K562 (cell line): ENCODE results near the gene SLC25A44. TPM values are rescaled to one million over a fixed set of nuclear protein-coding genes. Genes with fewer than 3 reads are reported as not detected.

Experiments
- ATAC-seq: fragments of 200-7000 bp; cut with Tn5 transposase; 3 replicates; pipeline ENCODE4 v1.9.1; 2020; ENCODE audit warnings: moderate library complexity
- BruUV-seq: library from RNA; stranded (reverse); fragments of 400-500 nt; replicated peaks from 2 replicates; lab custom pipeline; 2021; lab: Mats Ljungman, UMichigan
- CTCF ChIA-PET: fragments of 300-600 bp; formaldehyde crosslinking; extraction: SDS; loops from one replicate; lab custom pipeline; 2021; ENCODE audit warnings: low intra/inter-chr PET ratio; lab: Yijun Ruan, JAX
- POLR2A ChIA-PET: fragments of 300-600, 350-650 bp; sonication (Branson Sonifier 250); formaldehyde crosslinking; extraction: SDS; loops from one replicate; lab custom pipeline; 2021; ENCODE audit warnings: antibody characterized with exemption, inconsistent platforms; lab: Yijun Ruan, JAX
- DNase-seq, 4 experiments: peaks; one replicate each; pipeline versions ENCODE4 v3.0.0 to v3.0.0-alpha.2; 2011 to 2018; ENCODE audit warnings: low spot score in 3 of 4, mixed read lengths in 3 of 4; ENCODE audit errors: extremely low read depth in 1 of 4
- FAIRE-seq: peaks from 2 replicates; lab custom pipeline; 2011; peaks lifted over from hg19 to GRCh38; lab: Jason Lieb, UNC
- H2AFZ ChIP-seq: 2 replicates; pipeline ENCODE4 v1.6.0; 2011; ENCODE audit warnings: low read depth, low read length, control low read depth, inconsistent platforms
- H3K27ac ChIP-seq: fragments of 200-600 bp; 3 replicates; pipeline ENCODE4 v1.8.0; 2011; ENCODE audit warnings: low read depth, mild to moderate bottlenecking, control low read depth, inconsistent platforms, low read length, moderate library complexity, mixed read lengths; ENCODE audit errors: extremely low read depth
- H3K27me3 ChIP-seq, 2 experiments: fragments of 300-600 bp in 1 of 2; 2 replicates in 1 of 2; 3 replicates in 1 of 2; pipeline versions ENCODE4 v1.6.0 to v1.8.0; 2011; ENCODE audit warnings: inconsistent platforms in 2 of 2, low read length in 2 of 2, mild to moderate bottlenecking in 1 of 2, mixed read lengths in 1 of 2, moderate library complexity in 1 of 2; ENCODE audit not compliant: control insufficient read depth in 2 of 2, insufficient read depth in 2 of 2
- H3K36me3 ChIP-seq: fragments of 300-600 bp; 3 replicates; pipeline ENCODE4 v1.8.0; 2011; ENCODE audit warnings: mild to moderate bottlenecking, low read length, inconsistent platforms; ENCODE audit not compliant: control insufficient read depth, insufficient read depth
- H3K4me1 ChIP-seq, 2 experiments: fragments of 200-600 bp in 1 of 2; replicated peaks in 1 of 2; 2 replicates in 1 of 2; 3 replicates in 1 of 2; pipeline versions ENCODE4 v1.5.1 to v1.8.0; 2011; ENCODE audit warnings: inconsistent platforms in 2 of 2, low read length in 2 of 2, mild to moderate bottlenecking in 1 of 2, mixed read lengths in 1 of 2, moderate library complexity in 1 of 2; ENCODE audit not compliant: control insufficient read depth in 2 of 2, insufficient read depth in 2 of 2
- H3K4me2 ChIP-seq: 2 replicates; pipeline ENCODE4 v1.6.1; 2011; ENCODE audit warnings: low read length, control low read depth, inconsistent platforms, mixed read lengths; ENCODE audit not compliant: insufficient read depth
- H3K4me3 ChIP-seq: fragments of 200-600 bp; sonication (generic), shearing (Covaris generic); 2 replicates; pipeline ENCODE4 v1.5.1; 2016; ENCODE audit warnings: control low read depth, inconsistent platforms
- H3K79me2 ChIP-seq: fragments of 200-600 bp; 3 replicates; pipeline ENCODE4 v1.8.0; 2011; ENCODE audit warnings: low read length, inconsistent platforms; ENCODE audit not compliant: control insufficient read depth, insufficient read depth
- H3K9ac ChIP-seq, 2 experiments: 2 replicates each; pipeline versions ENCODE4 v1.6.0 to v1.6.1; 2011; ENCODE audit warnings: low read depth in 2 of 2, low read length in 2 of 2, control low read depth in 1 of 2, inconsistent platforms in 1 of 2, mild to moderate bottlenecking in 1 of 2, mixed read lengths in 1 of 2; ENCODE audit not compliant: insufficient read depth in 1 of 2
- H3K9me1 ChIP-seq: one replicate; pipeline ENCODE4 v1.6.0; 2011; ENCODE audit warnings: inconsistent platforms, mild to moderate bottlenecking, low read length, moderate library complexity; ENCODE audit not compliant: control insufficient read depth, insufficient read depth
- H3K9me3 ChIP-seq: replicated peaks from 2 replicates; pipeline ENCODE4 v1.5.1; 2011; ENCODE audit warnings: low read depth, low read length, inconsistent platforms; ENCODE audit not compliant: control insufficient read depth, insufficient read depth
- H4K20me1 ChIP-seq: replicated peaks from 2 replicates; pipeline ENCODE4 v1.6.1; 2011; ENCODE audit warnings: low read length, inconsistent platforms, mixed read lengths; ENCODE audit not compliant: control insufficient read depth, insufficient read depth
- ARHGAP35 ChIP-seq: fragments of 450-650 bp; IDR thresholded peaks from 2 replicates; pipeline ENCODE4 v1.6.1; 2018; ENCODE audit not compliant: partially characterized antibody
- JUNB ChIP-seq: fragments of 450-650 bp; formaldehyde crosslinking; conservative IDR thresholded peaks from 2 replicates; pipeline ENCODE4 v1.4.0; 2020; ENCODE audit warnings: mild to moderate bottlenecking
- PCBP1 ChIP-seq: fragments of 200-400 bp; formaldehyde crosslinking; IDR thresholded peaks from 2 replicates; pipeline ENCODE4 v1.6.1; 2018; ENCODE audit warnings: mild to moderate bottlenecking, low read depth, low read length; ENCODE audit not compliant: poor library complexity, severe bottlenecking
- SIX5 ChIP-seq, 2 experiments: IDR thresholded peaks; 2 replicates each; pipeline ENCODE4 v1.6.1; 2011; ENCODE audit warnings: low read length in 2 of 2, borderline replicate concordance in 1 of 2, low read depth in 1 of 2, mild to moderate bottlenecking in 1 of 2, moderate library complexity in 1 of 2; ENCODE audit not compliant: insufficient read depth in 1 of 2
- SNIP1 ChIP-seq: fragments of 450-650 bp; IDR thresholded peaks from 2 replicates; pipeline ENCODE4 v1.7.1; 2017; ENCODE audit warnings: low read depth, mild to moderate bottlenecking
- SP1 ChIP-seq: sonication (generic); formaldehyde crosslinking; IDR thresholded peaks from 2 replicates; pipeline ENCODE4 v1.8.1; 2022; ENCODE audit warnings: mild to moderate bottlenecking, missing genetic modification reagents
- ZNF133 ChIP-seq: fragments of 250-450 bp; sonication (Bioruptor Pico); IDR thresholded peaks from 2 replicates; pipeline ENCODE4 v1.4.0; 2020; ENCODE audit warnings: mild to moderate bottlenecking
- ZNF24 ChIP-seq: fragments of 450-650 bp; IDR thresholded peaks from 2 replicates; pipeline ENCODE4 v1.6.1; 2016
- ZNF507 ChIP-seq: conservative IDR thresholded peaks from 2 replicates; pipeline ENCODE4 v1.6.1; 2017; ENCODE audit warnings: missing genetic modification characterization, missing compliant biosample characterization
- WGBS: fragments of 100-300 bp; shearing (Covaris generic); methylation state at CpG from one replicate; pipeline ENCODE4 v1.1.6; 2016; ENCODE audit warnings: low coverage, mixed read lengths; ENCODE audit not compliant: insufficient coverage; ENCODE audit errors: missing lambda C conversion rate; 5-methylcytosine and 5-hydroxymethylcytosine counted together
- in situ Hi-C: fragments of 300-500 bp; cut with MboI; formaldehyde crosslinking; loops from 4 replicates; pipeline ENCODE4 v1.15.0; 2018; ENCODE audit warnings: inconsistent platforms, mixed read lengths
- intact Hi-C: fragments of 100-400 bp; cut with micrococcal nuclease; formaldehyde crosslinking; loops from 2 replicates; pipeline ENCODE4 v1.14.2; 2022
- polyA plus RNA-seq, 8 experiments: library from polyadenylated mRNA; depleted of rRNA in 4 of 8; stranded (reverse) in 5 of 8; unstranded in 3 of 8; fragments of >200 nt; fragmentation: Nextera tagmentation in 2 of 8; fragmentation: Illumina TruSeq in 1 of 8; extraction: Ambion mirVana in 2 of 8; extraction: Trizol in 1 of 8; gene quantifications; 2 replicates each; pipeline versions ENCODE4 v1.2.1 to v1.2.3, GENCODE V29; 2011 to 2014; ENCODE audit warnings: inconsistent platforms in 1 of 8, missing spikeins in 1 of 8
- total RNA-seq, 7 experiments: library from RNA; depleted of rRNA in 6 of 7; stranded (reverse); fragments of >200 nt in 6 of 7; fragmentation: Illumina TruSeq in 2 of 7; extraction: Trizol in 2 of 7; gene quantifications; 2 replicates each; pipeline versions ENCODE4 v1.2.1 to v1.2.3, GENCODE V29; 2011 to 2021; ENCODE audit warnings: low replicate concordance in 1 of 7
- TF ChIP-seq, protein P1 (sequence below): IDR thresholded peaks from 2 replicates; pipeline ENCODE4 v1.6.1; 2011; ENCODE audit warnings: borderline replicate concordance, low read depth, mild to moderate bottlenecking, moderate library complexity, low read length; ENCODE audit not compliant: insufficient read depth, poor library complexity, severe bottlenecking
- TF ChIP-seq, protein P2 (sequence below): IDR thresholded peaks from 2 replicates; pipeline ENCODE4 v1.6.1; 2011; ENCODE audit not compliant: insufficient read length; ENCODE audit errors: extremely low read depth

Gene SLC25A44
- total and polyA plus RNA-seq, 9 of the 15 experiments (the other 6 are each of a cell fraction or from before 2014, with no cell fraction given): 4.4 to 22.8 (median 12.5) TPM

DNA sequence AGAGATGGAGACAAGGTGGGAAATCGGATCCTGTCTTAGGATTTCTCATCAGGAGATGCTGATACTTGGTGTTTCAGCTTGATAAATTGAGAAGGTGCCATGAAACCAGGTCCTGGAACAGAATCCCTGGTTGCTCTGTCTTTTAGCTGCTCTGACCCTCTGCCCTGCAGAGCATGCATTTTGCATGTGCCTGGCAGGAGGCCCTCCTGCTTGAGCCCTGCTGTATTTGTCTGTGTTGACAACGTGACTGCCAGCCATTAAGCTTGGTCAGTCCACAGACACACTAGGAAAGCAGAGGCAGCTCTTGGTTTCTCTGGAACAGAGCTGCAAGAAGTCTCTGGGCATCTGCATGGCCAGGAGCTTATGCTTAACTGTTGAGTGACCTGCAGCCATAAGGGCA, 2.5 kb downstream of the SLC25A44 start:
- peaks cover 48% of the 10 kb centered on the region for H3K79me2 ChIP-seq
- no peak for FAIRE-seq
- CTCF ChIA-PET: no interaction called here

DNA sequence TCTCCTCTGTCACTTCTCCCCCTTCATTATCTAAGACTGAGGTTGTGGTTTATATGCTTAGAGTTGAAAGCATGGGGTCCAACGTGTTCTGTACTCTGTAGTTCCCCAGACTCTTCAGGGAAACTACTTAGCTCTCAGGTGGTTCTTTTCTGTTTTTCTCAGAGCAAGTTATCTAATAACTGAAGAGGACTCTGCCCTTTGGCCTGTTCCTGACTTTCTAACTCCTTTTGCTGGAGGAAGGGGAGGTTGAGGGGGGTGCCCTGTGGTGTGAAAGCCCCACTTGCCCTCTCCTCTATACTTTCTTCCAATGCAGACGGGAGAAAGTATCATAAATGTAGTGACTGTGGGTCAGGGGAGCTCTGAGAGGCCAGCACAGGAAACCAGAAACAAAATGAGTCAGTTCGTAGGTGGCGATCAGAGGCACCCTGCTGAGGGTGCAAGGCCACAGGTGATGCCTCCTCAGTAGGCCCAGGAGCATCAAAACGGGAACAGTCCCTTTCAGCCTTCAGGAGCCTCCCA, 5.0 kb downstream of the SLC25A44 start:
- no peak for ATAC-seq
- H3K36me3 ChIP-seq: peaks cover 58% of the 10 kb centered on the region
- no peaks in the 10 kb centered on the region for H3K9me3 ChIP-seq
- no peak overlapping the region for H3K27ac ChIP-seq
- DNase-seq: peak in 1 of 4 experiments; percentile 4
- WGBS: 40% methylated on average over 5 of the region's 5 CpGs
- in situ Hi-C loops (no loop called here), intact Hi-C loops (no loop called here)
- no peak overlapping the region for H3K9ac ChIP-seq
- H3K79me2 ChIP-seq: peaks cover 49% of the 10 kb centered on the region
- no TSS peak for BruUV-seq
- ChIA-PET POLR2A (interaction anchor here (0.9 to 9.2 kb wide), 3 partner anchors 12 to 44 kb away, joined by 3 to 62 read pairs (median 21); partner anchors contain the start of gene PMF1), CTCF (no interaction called here)
- no peak overlapping the region for H3K4me3 ChIP-seq
- no peak for FAIRE-seq
- H4K20me1 ChIP-seq: peaks cover 4% of the 10 kb centered on the region; the same call in 1 of the 2 replicates
- no peak overlapping the region for H3K4me2 ChIP-seq
- no peak overlapping the region for H2AFZ ChIP-seq
- peaks cover 5 to 6% of the 10 kb centered on the region in 2 experiments; a peak in 4 of 5 replicates for H3K4me1 ChIP-seq
- H3K9me1 ChIP-seq: no peaks in the 10 kb centered on the region
- H3K27me3 ChIP-seq: no peaks in the 10 kb centered on the region
- TF ChIP-seq, protein P1, sequence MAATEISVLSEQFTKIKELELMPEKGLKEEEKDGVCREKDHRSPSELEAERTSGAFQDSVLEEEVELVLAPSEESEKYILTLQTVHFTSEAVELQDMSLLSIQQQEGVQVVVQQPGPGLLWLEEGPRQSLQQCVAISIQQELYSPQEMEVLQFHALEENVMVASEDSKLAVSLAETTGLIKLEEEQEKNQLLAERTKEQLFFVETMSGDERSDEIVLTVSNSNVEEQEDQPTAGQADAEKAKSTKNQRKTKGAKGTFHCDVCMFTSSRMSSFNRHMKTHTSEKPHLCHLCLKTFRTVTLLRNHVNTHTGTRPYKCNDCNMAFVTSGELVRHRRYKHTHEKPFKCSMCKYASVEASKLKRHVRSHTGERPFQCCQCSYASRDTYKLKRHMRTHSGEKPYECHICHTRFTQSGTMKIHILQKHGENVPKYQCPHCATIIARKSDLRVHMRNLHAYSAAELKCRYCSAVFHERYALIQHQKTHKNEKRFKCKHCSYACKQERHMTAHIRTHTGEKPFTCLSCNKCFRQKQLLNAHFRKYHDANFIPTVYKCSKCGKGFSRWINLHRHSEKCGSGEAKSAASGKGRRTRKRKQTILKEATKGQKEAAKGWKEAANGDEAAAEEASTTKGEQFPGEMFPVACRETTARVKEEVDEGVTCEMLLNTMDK: no peak
- TF ChIP-seq PCBP1 (no peak), JUNB (no peak), ARHGAP35 (no peak), ZNF507 (no peak), SP1 (CRISPR knock-in tag) (no peak), ZNF24 (no peak)
- TF ChIP-seq, protein P2, sequence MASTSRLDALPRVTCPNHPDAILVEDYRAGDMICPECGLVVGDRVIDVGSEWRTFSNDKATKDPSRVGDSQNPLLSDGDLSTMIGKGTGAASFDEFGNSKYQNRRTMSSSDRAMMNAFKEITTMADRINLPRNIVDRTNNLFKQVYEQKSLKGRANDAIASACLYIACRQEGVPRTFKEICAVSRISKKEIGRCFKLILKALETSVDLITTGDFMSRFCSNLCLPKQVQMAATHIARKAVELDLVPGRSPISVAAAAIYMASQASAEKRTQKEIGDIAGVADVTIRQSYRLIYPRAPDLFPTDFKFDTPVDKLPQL: no peak

More for the DNA sequence above, 2.5 kb downstream of the SLC25A44 start:
- peaks cover 6 to 10% of the 10 kb centered on the region in 2 experiments for H3K4me1 ChIP-seq
- no peak overlapping the region; the same call in 2 of the 3 replicates for H3K27ac ChIP-seq
- intact Hi-C loops: no loop called here
- no TSS peak for BruUV-seq
- POLR2A ChIA-PET: interaction anchor here (0.6 to 9.2 kb wide), 2 partner anchors 15 to 17 kb away, joined by 5 to 62 read pairs; partner anchors contain the start of gene PMF1
- H4K20me1 ChIP-seq: no peaks in the 10 kb centered on the region
- H3K36me3 ChIP-seq: peaks cover 39% of the 10 kb centered on the region
- 60% methylated on average over 2 of the region's 2 CpGs for WGBS
- in situ Hi-C loops: no loop called here
- no peaks in the 10 kb centered on the region for H3K9me3 ChIP-seq
- H3K27me3 ChIP-seq: no peaks in the 10 kb centered on the region
- no peak overlapping the region for H3K9ac ChIP-seq
- DNase-seq: no peak
- ATAC-seq: no peak
- H3K9me1 ChIP-seq: no peaks in the 10 kb centered on the region
- H3K4me2 ChIP-seq: no peak overlapping the region
- H2AFZ ChIP-seq: no peak overlapping the region
- TF ChIP-seq ZNF133 (no peak), SNIP1 (no peak), SIX5 (IDR thresholded peaks at IDR 0.05; ENCODE audit: borderline replicate concordance in 1 of 2, insufficient read depth in 1 of 2, low read depth in 1 of 2, low read length in 2 of 2) (no peak)
- no peak overlapping the region for H3K4me3 ChIP-seq
